DND-41 (cell line): ENCODE measurements around the gene MX1.

Experiments used
- ATAC-seq: fragments of 200-7000 bp; cut with Tn5 transposase; 3 replicates; pipeline ENCODE4 v1.9.1; 2021; ENCODE audit warnings: low read depth; ENCODE audit not compliant: insufficient read depth
- DNase-seq: peaks from one replicate; pipeline ENCODE4 v3.0.0-alpha.2; 2020
- H2AFZ ChIP-seq: 2 replicates; pipeline ENCODE4 v1.6.0; 2012; ENCODE audit warnings: low read depth, low read length
- H3K27ac ChIP-seq: 2 replicates; pipeline ENCODE4 v1.5.1; 2012; ENCODE audit warnings: low read length, inconsistent platforms
- H3K27me3 ChIP-seq: fragments of 200-600 bp; sonication (generic); 2 replicates; pipeline ENCODE4 v1.6.0; 2012; ENCODE audit warnings: low read length, mild to moderate bottlenecking, inconsistent platforms; ENCODE audit not compliant: insufficient read depth, poor library complexity
- H3K36me3 ChIP-seq: 2 replicates; pipeline ENCODE4 v1.5.1; 2012; ENCODE audit warnings: low read length, inconsistent platforms; ENCODE audit not compliant: insufficient read depth
- H3K4me1 ChIP-seq: 2 replicates; pipeline ENCODE4 v1.5.1; 2012; ENCODE audit warnings: mild to moderate bottlenecking, low read length; ENCODE audit not compliant: insufficient read depth
- H3K4me2 ChIP-seq: 2 replicates; pipeline ENCODE4 v1.6.0; 2012; ENCODE audit warnings: mild to moderate bottlenecking, moderate library complexity, low read length, inconsistent platforms; ENCODE audit not compliant: insufficient read depth
- H3K4me3 ChIP-seq, 2 experiments: fragments of 200-600 bp in 1 of 2; shearing (Covaris generic) in 1 of 2; 2 replicates each; pipeline ENCODE4 v1.5.1; 2012 to 2016; ENCODE audit warnings: inconsistent platforms in 2 of 2, low read length in 2 of 2, mild to moderate bottlenecking in 2 of 2, low read depth in 1 of 2, moderate library complexity in 1 of 2
- H3K79me2 ChIP-seq: 2 replicates; pipeline ENCODE4 v1.6.0; 2012; ENCODE audit warnings: low read length, inconsistent platforms; ENCODE audit not compliant: insufficient read depth
- H3K9ac ChIP-seq: 2 replicates; pipeline ENCODE4 v1.6.0; 2012; ENCODE audit warnings: low read depth, mild to moderate bottlenecking, inconsistent platforms, low read length, moderate library complexity
- H3K9me3 ChIP-seq: 2 replicates; pipeline ENCODE4 v1.5.1; 2012; ENCODE audit warnings: low read length, moderate library complexity, mild to moderate bottlenecking, inconsistent platforms; ENCODE audit not compliant: insufficient read depth, severe bottlenecking
- H4K20me1 ChIP-seq: 2 replicates; pipeline ENCODE4 v1.6.0; 2012; ENCODE audit warnings: low read length; ENCODE audit not compliant: insufficient read depth
- EZH2 ChIP-seq: IDR thresholded peaks from 3 replicates; pipeline ENCODE4 v1.6.1; 2012; ENCODE audit warnings: borderline replicate concordance, low read depth, mild to moderate bottlenecking, moderate library complexity, low read length, inconsistent platforms; ENCODE audit not compliant: severe bottlenecking
- TF ChIP-seq, protein P1 (sequence below): IDR thresholded peaks from 2 replicates; pipeline ENCODE4 v1.5.1; 2012; ENCODE audit warnings: borderline replicate concordance, low read length, moderate library complexity, mild to moderate bottlenecking; ENCODE audit not compliant: poor library complexity, severe bottlenecking; ENCODE audit errors: extremely low read depth

The MX1 gene

DNA sequence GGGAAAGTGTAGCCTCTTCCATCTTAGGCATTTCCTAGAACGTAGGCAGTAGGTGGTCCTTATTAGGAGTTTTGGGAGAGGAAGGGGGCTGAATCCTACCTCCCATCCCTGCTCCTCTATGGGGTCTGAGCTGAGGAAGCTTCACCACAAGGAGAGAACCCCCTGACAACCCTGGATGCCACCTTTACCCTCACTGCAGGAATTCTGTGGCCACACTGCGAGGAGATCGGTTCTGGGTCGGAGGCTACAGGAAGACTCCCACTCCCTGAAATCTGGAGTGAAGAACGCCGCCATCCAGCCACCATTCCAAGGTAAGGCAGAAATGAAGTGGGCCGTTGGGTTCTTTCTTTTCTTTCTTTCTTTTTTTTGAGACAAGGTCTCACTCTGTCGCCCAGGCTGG lies 1.5 kb downstream of the MX1 start:
- Histone ChIP-seq H4K20me1 (no peaks in the 10 kb centered on the region), H2AFZ (no peak overlapping the region), H3K9ac (no peak overlapping the region), H3K27ac (no peak overlapping the region), H3K4me2 (no peak overlapping the region), H3K4me1 (peaks cover 14% of the 10 kb centered on the region), H3K9me3 (no peaks in the 10 kb centered on the region), H3K36me3 (no peaks in the 10 kb centered on the region), H3K79me2 (no peaks in the 10 kb centered on the region), H3K4me3 (no peak overlapping the region), H3K27me3 (no peaks in the 10 kb centered on the region)
- ATAC-seq (no peak), DNase-seq (no peak)
- no peak for TF ChIP-seq EZH2
- TF ChIP-seq, protein P1, sequence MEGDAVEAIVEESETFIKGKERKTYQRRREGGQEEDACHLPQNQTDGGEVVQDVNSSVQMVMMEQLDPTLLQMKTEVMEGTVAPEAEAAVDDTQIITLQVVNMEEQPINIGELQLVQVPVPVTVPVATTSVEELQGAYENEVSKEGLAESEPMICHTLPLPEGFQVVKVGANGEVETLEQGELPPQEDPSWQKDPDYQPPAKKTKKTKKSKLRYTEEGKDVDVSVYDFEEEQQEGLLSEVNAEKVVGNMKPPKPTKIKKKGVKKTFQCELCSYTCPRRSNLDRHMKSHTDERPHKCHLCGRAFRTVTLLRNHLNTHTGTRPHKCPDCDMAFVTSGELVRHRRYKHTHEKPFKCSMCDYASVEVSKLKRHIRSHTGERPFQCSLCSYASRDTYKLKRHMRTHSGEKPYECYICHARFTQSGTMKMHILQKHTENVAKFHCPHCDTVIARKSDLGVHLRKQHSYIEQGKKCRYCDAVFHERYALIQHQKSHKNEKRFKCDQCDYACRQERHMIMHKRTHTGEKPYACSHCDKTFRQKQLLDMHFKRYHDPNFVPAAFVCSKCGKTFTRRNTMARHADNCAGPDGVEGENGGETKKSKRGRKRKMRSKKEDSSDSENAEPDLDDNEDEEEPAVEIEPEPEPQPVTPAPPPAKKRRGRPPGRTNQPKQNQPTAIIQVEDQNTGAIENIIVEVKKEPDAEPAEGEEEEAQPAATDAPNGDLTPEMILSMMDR = no peak

DNA sequence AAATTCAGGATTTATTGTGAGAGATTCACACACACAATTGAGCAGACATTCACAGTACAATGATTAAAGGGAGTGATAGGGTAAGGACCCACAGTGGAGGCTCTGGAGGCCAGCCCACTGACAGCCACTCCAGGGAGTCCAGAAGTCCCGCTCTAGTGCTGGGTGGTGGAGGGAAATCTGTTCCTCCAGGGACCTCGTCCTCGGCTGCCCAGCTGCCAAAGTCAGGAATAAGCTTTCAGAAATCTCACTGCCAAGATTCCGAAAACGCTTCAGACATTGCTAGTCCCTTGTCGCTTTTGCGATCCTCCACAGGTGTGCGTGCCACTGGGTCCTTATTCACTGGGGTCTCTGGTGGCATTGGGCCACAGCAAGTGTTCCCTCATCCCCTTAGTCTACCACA lies 2.3 kb downstream of the MX1 start:
- Histone ChIP-seq H3K9ac (no peak overlapping the region), H3K4me3 (no peak overlapping the region), H3K79me2 (no peaks in the 10 kb centered on the region), H3K4me2 (no peak overlapping the region), H3K36me3 (no peaks in the 10 kb centered on the region), H3K9me3 (no peaks in the 10 kb centered on the region), H3K27me3 (no peaks in the 10 kb centered on the region), H4K20me1 (no peaks in the 10 kb centered on the region), H3K4me1 (peaks cover 14% of the 10 kb centered on the region), H3K27ac (no peak overlapping the region), H2AFZ (no peak overlapping the region)
- ATAC-seq = no peak
- no peak for DNase-seq
- TF ChIP-seq, protein P1 = no peak
- TF ChIP-seq EZH2 = no peak

DNA sequence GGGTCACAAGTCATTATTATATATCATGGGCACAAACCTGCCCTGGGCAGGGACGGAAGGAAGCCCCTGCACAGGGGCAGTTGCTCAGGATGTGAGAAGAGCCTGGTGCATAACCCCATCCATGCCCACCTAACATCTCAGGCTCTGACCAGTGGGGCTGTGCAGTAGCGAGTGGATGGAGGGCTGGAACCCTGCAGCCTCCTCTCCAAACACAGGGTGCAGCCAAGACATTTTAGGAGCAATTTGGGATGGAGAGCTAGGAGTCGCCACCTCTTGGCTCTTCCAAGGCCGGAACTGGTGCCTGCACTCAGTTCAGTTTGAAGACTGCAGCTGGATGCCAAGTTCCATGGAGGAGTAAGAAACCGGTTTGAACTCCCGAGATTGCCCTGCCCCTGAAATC lies 2.8 kb downstream of the MX1 start:
- no peaks in the 10 kb centered on the region for H3K79me2 ChIP-seq
- H3K9ac ChIP-seq = no peak overlapping the region
- H3K27ac ChIP-seq = no peak overlapping the region
- no peaks in the 10 kb centered on the region for H3K9me3 ChIP-seq
- TF ChIP-seq EZH2 = no peak
- TF ChIP-seq, protein P1 = no peak
- H3K4me1 ChIP-seq = peaks cover 14% of the 10 kb centered on the region
- no peaks in the 10 kb centered on the region for H3K27me3 ChIP-seq
- H2AFZ ChIP-seq = no peak overlapping the region
- no peaks in the 10 kb centered on the region for H4K20me1 ChIP-seq
- ATAC-seq (no peak), DNase-seq (no peak)
- no peaks in the 10 kb centered on the region for H3K36me3 ChIP-seq
- no peak overlapping the region for H3K4me3 ChIP-seq
- no peak overlapping the region for H3K4me2 ChIP-seq

DNA sequence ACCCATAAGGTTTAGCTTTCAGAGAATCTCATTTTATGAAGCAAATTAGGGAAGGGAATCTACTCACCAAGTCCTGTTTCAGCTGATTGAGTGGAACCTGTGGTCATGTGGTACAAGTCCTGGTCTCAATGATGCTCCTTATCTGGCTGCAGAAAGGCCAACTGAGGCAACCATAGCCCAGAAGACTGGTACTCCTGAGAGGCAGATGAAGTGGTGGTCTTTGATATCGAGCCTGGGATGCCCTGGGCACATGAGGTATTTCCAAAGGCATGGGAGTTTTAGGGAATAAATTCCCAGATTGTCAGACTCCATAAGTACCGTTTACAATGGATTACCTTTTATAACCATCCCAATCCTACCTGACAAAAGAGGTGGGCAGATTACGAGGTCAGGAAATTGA lies 3.3 kb downstream of the MX1 start:
- H4K20me1 ChIP-seq = no peaks in the 10 kb centered on the region
- no peak overlapping the region for H3K4me2 ChIP-seq
- H3K36me3 ChIP-seq = no peaks in the 10 kb centered on the region
- peaks cover 14% of the 10 kb centered on the region for H3K4me1 ChIP-seq
- no peaks in the 10 kb centered on the region for H3K79me2 ChIP-seq
- no peak overlapping the region for H3K27ac ChIP-seq
- TF ChIP-seq EZH2 = no peak
- TF ChIP-seq, protein P1 = no peak
- DNase-seq (no peak), ATAC-seq (no peak)
- no peaks in the 10 kb centered on the region for H3K9me3 ChIP-seq
- H3K9ac ChIP-seq = no peak overlapping the region
- no peaks in the 10 kb centered on the region for H3K27me3 ChIP-seq
- H2AFZ ChIP-seq = no peak overlapping the region
- no peak overlapping the region for H3K4me3 ChIP-seq
